Renal cortex interstitium (tissue), 11 donors: Measurements from ENCODE around the gene MPC1. TPM values are rescaled to one million over a fixed set of nuclear protein-coding genes. Genes with fewer than 3 reads are reported as not detected.
A peak's percentile ranks its signal among the peaks of the same experiment; 100 is the strongest.
"Not testable (repeated sequence)": the region's sequence is repeated elsewhere in the genome, so short reads cannot be mapped to it uniquely, and the experiment has no call there.

Experiments used
- DNase-seq, 11 donors: peaks; one replicate each; pipeline ENCODE4 v3.0.0-alpha.2; 2013; ENCODE audit warnings: low read depth in 9 of 11, low spot score in 4 of 11; ENCODE audit errors: extremely low read depth in 1 of 11
- polyA plus RNA-seq, 3 donors: library from polyadenylated mRNA; unstranded; fragments of 120-200 nt; gene quantifications; one replicate each; pipeline ENCODE4 v1.2.1, GENCODE V29; 2013; ENCODE audit not compliant: insufficient read length in 3 of 3

The MPC1 gene
- polyA plus RNA-seq, 3 donors: 67.9 to 99.8 (median 73.5) TPM

DNA sequence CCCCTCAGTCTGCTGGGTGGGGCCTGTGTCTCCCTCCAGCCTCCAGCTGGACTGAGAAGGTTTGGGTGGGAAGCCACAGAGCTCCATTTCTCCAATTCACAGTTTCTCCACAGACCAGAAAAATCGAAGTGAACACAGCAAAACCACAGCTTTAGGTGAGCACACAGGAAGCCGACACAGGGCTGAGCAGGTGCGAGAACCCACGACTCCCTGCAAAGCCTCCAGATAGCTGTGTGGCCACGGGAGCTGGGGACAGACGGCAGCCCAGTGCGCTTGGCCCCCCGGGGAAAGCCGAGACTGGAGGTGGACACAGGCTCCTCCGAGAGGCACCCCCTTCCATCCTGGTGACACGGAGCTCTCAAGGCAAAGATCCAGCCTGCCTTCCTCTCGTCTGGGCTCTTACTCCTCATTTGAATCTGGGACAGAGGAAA, 29.0 kb upstream of the MPC1 start:
- DNase-seq: no peak

DNA sequence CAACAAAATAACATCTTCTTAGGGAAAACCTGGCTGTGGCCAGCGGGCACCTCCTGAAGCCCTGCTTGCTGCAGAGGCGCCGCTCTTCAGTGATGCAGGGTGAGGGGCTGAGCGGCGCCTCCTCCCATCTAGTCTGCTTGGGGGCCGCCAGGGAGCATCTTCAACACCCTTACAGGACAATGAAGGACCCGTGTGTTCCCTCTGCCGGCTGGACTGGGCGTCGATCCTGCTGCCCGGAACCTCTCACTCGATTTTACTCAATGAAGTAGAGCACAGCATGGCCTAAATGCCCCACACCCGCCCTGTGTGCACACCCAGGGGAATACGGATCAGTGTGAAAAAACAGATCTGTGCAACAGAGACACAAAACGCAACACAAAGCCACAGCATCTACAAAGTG, 28.5 kb upstream of the MPC1 start:
- no peak for DNase-seq

DNA sequence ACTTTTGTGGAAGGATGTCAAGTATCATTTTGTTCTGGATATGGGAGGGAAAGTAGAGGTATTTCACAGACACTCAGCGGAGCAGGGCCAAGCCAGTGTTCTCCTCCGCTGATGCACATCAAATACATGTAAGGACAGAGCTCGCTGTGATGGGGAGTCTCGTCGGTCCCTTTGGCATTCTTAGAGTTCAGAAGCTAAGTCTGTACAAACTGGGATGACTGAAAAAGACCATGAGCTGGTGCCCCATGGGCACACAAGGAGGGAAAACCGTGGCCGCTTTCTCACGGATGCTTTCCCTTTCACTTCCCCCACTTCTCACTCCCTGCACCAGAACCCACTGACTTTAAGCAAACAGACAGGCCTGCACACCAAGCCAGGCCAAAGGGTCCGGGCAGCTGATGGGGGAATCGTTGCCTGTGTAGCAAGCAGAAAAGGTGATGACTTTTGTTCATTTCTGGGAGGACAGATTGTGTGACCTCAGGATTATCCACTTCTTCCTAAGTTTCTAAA, 27.7 kb upstream of the MPC1 start:
- DNase-seq: no peak

DNA sequence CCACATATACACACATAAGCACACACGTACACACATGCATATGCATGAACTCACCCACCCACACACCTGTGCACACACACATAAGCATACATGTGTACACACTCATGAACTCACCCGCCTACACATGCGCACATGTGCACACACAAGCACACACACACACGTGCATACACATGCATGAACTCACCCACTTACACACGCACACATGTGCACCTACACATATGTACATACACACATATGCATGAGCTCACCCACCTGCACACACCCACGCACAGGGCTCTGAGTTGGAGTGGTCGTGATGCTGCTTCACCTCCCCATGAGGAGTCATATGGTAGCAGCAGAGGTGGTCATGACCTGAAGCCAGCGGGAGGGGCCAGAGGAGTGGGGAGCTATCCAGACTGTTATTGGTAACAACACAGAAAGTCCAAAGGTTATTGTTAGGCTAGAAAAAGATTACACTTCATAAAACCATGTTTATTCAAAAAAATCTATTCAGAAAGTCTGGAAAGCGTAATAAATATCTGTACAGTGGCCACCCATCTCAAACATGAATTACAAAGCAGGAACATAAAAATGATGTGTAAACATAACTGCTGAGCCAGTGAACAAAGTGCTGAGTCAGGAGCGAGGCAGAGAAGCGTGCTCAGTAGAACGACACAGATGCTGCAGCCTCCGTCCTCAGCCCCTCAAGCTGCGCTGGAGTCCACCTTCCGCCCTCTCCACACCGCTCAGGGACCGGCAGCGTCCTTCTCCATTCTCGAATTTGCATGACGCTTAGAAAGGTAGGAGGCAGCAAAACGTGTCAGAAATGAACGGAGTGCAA, 26.4 kb upstream of the MPC1 start:
- no peak for DNase-seq

DNA sequence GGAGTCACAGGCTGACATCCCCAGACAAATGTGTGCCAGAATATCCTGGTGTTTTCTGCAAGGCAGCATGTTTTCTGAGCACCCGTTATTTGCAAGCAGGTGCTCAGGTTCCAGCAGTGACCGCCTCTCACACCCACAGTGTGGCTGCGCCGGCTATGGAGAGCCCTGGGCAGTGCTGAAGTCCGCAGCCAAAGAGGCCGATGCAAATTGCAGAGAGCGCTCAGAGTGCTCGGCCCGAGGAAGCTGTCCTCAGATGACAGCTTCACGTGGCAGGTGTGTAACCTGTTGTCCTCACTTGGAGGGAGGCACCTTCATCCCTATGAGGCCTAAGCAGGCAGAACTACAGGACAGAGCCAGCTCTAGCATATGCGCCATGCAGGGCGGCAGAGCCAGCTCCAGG, 23.5 kb upstream of the MPC1 start:
- no peak for DNase-seq

DNA sequence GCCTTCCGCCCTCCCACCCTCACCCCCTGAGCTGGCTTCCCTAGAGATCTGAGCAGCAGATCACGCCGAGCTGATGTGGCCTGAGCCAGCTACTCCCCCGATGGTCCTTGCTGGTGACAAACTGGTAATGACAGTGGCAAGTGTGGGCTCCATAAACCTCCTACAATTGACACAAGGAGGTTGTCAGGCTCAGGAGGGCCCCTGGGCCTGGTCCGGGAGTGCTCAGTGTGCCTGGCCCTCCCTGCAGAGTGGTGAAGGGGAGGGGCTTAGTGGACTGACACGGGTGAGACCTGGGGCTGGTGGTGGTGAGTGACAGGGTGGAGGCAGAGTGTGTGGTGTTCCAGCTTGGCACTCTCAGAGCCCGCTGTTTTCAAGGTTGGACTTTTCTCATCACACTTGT, 22.6 kb upstream of the MPC1 start:
- no peak for DNase-seq

DNA sequence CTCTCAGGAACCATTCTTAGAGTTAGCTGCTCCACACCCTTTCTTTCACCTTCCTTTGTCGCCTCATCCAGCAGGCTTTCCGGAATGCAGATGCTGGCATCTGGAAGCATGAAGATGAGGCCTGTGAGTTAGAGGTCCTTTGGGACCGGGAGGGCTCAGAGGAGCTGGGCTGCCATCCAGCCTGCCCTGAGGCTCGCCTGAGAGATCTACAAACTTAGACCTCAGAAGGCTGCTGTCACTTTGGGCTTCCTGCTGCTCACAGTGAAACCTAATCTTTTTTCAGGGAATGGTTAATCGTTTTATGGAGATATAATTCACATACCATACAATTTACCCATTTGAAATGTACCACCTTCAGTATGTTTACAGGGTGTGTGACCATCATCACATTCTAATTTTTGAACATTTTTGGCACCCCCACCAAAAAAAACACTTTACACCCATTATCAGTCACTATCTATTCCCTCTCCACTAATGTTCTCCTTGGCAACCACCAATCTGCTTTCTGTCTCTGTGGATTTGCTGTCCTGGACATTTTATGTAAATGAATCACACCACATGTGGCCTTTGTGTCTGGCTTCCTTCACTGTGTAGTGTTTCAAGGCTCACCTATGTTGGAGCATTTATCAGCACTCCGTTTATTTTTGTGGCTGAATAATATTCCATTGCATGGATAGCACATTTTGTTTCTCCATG, 20.0 kb upstream of the MPC1 start:
- no peak for DNase-seq

DNA sequence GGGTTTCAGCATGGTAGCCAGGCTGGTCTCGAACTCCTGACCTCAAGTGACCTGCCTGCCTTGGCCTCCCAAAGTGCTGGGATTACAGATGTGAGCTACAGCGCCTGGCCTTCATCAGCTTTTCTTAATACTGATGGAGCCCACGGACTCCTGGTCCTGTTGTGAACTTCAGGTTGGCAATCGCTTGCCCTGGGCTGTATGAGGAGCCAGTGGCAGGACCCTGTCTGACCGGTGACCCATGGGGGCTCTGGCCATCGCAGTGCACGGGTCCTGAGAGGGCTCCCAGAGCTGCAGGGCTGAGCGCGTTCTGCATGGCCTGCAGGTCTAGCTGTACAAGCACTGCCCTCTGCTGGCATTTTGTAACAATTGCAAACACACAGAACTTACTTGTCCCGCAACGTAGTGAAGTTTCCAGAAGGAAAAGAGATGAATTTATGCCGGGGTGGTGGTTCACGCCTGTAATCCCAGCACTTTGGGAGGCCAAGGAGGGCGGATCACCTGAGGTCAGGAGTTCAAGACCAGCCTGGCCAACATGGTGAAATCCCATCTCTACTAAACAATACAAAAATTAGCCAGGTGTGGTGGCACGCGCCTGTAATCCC, 18.0 kb upstream of the MPC1 start:
- peak in 7 of 11 donors; percentile 34 to 74 (median 61) for DNase-seq

DNA sequence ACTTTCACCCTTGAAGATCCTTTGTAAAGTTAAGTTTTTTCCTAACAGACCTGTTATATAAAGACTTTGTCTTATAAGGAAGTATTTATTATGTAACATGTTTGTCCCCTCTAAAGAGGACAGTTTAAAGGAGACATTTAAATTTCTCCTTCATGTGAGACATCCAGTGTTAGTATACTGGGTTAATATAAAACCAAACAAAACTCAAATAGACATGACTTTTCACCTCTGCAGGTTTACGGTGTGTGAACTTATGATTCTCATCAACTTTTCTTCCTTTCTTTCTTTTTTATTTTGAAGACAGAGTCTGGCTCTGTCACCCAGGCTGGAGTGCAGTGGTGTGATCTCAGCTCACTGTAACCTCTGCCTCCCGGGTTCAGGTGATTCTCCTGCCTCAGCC, 17.4 kb upstream of the MPC1 start:
- DNase-seq: no peak

DNA sequence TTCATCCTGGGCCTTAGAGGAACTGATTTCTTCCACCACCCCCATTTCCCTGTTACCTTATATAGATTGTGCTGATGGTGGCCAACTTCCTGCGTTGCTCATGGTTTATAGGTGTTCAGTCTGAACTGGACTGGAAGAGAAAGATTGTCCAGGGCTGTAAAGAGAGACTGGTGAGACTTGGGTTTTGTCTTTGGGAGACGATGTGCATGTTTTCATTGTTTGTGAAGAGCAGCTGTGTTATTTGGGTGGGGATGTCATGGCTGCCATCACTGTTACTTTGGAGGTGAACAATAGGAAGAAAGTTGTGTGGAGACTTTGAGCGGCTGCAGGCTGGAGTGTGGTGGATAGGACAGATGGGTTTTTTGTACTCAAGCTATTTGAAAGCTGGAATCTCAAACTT, 15.6 kb upstream of the MPC1 start:
- DNase-seq: no peak

DNA sequence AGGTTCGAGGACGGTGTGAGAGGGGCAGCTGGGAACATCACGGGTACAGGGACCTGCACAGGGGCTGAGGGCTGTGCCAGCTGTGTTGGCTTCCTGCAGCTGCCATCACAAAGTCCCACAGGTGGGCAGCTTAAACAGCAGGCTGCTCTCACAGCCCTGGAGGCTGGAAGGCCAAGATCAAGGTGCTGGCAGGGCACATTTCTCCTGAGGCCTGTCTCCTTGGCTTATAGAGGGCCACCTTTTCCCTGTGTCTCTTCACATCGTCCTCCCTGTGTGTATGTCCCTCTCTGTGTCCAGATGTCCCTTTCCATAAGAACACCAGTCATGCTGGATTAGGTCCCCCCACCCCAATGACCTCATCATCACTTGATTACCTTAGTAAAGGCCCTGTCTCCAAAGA, 15.1 kb upstream of the MPC1 start:
- DNase-seq: no peak

DNA sequence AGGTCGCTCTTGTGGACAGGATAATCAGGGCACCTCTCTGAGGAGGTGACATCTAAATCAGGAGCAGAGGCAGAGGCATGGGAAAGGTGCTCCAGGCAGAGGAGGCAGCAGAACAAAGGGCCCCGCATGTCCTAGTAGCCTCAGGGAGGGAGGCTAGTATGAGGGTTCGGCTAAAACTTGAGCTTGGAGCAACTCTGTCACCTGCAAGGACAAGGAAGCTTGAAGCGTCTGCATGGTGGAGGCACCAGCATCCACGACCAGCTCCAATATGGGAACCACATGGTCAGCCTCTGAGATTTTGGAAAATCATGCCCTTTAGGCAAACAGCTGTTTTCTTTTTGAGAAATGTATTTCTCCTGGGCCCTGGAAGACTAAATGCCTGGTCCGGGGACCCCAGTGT, 13.0 kb upstream of the MPC1 start:
- no peak for DNase-seq

DNA sequence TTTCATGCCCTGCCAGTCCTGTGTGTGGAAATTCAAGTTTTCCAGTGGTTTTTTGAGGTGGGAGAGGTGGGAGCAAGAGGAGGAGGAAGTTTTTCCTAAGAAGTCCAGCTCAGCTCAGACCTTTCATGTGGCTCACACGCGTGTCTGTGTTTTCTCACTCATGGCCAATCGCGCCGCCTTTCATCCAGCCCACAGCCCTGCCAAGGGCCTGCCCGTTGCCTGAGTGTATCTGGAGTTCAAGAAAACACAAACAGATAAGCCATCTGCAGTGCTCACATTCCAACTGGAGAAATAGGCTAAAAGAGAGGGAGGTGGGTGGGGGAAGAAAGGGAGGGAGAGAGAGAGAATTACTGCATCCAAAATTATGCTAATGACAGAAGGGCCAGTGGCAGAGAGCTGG, 12.6 kb upstream of the MPC1 start:
- DNase-seq: no peak

DNA sequence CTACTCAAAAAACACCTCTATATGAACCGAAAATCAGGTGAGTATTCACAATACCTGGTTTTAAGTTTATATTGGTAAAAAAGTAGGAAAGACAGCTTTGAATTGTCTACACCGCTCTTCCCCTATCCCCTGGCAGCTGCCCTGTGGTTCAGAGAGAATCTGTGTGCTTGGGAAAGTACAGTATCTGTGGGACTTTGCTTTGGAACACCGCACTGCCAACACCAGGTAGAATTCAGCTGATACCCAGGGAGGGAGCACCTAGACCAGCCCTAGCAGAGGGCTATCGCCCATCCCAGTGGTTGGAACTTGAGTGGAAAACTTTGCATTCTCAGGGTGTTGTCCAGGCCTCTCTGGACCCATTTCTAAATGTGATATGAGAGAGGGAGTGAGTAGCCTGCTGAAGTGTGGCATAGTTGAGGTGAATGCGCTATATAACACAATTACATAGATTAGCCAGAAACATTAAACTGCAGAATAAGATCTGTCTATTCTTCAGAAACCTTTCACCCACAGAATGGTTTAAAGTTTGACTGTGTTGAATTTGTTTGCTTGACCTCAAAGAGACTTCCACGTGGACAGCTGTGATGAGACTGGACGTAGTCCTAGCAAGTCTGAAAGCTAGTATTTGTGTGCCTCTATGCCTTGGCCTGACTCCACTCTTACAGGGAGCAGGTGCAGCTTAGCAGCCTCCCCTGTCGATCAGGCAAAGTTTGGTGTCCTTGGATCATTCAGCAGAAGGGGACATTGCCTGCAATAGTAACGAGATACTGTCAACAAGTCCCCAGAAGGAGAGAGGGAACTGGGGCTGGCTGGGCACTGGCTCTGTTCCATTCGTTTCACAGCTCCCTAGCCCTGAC, 11.5 kb upstream of the MPC1 start:
- DNase-seq: no peak

DNA sequence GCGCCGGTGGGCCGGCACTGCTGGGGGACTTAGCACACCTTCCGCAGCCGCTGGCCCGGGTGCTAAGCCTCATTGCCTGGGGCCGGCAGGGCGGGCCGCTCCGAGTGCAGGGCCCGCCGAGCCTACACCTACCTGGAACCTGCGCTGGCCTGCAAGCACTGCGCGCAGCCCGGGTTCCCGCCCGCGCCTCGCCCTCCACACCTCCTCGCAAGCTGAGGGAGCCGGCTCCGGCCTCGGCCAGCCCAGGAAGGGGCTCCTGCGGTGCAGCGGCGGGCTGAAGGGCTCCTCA, 10.7 kb upstream of the MPC1 start:
- DNase-seq: no peak

DNA sequence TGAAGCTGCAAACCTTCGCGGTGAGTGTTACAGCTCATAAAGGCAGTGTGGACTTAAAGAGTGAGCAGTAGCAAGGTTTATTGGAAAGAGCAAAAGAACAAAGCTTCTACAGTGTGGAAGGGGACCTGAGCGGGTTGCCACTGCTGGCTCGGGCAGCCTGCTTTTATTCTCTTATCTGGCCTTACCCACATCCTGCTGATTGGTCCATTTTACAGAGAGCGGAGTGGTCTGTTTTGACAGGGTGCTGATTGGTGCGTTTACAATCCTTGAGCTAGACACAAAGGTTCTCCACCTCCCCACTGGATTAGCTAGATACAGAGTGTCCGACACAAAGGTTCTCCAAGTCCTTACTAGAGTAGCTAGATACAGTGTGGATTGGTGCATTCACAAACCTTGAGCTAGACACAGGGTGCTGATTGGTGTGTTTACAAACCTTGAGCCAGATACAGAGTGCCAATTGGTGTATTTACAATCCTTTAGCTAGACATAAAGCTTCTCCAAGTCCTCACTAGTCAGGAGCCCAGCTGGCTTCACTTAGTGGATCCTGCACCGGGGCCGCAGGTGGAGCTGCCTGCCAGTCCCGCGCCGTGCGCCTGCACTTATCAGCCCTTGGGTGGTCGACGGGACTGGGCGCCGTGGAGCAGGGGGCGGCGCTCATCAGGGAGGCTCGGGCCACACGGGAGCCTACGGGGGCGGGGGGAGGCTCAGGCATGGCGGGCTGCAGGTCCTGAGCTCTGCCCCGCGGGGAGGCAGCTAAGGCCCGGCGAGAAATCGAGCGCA, 10.2 kb upstream of the MPC1 start:
- not testable (repeated sequence) for DNase-seq

DNA sequence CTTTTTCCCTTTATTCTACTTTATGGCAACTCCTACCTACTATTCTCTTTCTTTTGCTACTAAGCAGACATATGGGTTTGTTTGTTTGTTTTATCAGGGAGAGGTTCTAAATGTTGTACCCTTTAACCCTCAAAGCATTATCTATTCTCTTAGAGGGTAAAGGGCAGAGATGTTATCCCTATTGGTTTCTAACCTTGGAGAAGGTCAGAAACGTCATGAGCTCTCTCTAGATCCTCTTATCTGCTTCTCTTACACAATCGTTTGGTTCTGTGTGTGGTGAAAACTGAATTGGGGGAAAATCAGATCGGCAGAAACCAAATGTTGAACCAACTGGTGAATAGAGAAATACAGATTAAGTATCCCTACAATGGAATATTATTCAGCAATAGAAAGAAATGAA, 6.4 kb upstream of the MPC1 start:
- no peak for DNase-seq

DNA sequence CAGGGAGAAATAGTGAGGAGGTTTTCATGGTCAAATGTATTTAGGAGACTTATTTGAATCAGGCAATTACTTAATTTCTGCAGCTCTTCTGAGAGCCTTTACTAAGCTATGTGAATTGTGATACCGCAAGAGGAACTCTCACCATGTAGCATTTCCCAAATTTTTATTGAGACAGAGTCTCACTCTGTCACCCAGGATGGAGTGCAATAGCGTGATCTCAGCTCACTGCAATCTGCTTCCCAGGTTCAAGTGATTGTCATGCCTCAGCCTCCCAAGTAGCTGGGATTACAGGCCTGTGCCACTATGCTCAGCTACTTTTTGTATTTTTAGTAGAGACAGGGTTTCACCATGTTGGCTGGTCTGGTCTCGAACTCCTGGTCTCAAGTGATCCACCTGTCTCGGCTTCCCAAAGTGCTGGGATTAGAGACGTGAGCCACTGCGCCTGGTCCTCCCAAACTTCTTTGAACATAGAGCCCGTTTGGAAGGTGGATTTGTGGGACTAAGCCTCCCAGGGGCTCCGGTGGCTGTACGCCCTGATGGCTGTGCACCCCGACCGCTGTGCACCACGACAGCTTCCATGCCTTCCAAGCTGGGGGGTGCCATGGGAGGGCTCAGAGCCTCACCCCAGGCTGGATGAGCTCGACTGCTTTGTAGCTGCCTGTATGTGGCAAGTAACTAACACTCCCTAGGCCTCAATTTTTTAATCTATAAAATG, 5.7 kb upstream of the MPC1 start:
- DNase-seq: no peak
